Activated CD4-positive, alpha-beta T cell treated with anti-CD3 and anti-CD28 coated beads for 24 hours (primary cell): ENCODE measurements around the gene CHST6.
A peak's percentile ranks its signal among the peaks of the same experiment; 100 is the strongest.
"Not testable (repeated sequence)": the region's sequence is repeated elsewhere in the genome, so short reads cannot be mapped to it uniquely, and the experiment has no call there.

ENCODE experiments used
- DNase-seq, 2 donors: peaks; one replicate each; pipeline ENCODE4 v3.0.0-alpha.2; 2020; ENCODE audit warnings: low read depth in 2 of 2

CHST6 gene

GRCh38 chr16:75476817-75477216 lies 18.4 kb downstream of the CHST6 start:
- no peak for DNase-seq

DNA sequence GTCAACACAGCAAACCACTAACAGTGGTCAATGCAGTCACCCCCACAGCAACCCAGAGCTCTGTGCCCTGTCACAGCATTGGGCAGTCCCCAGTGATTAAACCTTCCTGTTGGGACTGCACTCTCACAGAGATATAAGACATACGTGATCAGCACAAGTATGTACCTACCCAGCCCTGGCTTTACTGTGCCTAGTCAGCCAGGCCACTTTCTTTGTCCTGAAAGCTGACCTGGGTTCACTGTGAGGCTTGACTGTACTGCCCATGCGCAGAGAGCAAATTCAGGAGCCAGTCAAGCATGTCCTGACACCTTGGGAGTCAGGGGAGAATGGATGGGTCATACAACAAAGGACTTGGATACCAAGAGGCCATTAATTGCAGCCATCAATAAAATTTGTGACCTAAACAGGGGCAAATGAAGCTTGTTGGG lies 19.8 kb downstream of the CHST6 start:
- DNase-seq = no peak

GRCh38 chr16:75472908-75473877 lies 22.0 kb downstream of the CHST6 start:
- no peak for DNase-seq

GRCh38 chr16:75471723-75472633 lies 23.3 kb downstream of the CHST6 start:
- DNase-seq = peak in 1 of 2 donors; percentile 20

DNA sequence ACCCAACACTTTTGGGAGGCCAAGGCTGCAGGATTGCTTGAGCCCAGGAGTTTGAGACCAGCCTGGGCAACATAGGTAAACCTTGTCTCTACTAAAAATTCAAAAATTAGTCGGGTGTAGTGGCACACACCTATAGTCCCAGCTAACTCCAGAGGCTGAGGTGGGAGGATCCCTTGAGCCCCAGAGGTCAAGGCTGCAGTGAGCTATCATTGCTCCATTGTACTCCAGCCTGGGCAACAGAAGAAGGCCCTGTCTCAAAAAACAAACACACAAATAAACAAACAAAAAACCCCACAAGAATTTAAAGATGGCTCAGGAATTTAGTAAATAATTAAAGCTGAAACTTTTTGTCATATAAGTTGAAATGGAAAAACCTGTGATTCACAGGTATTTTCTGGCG lies 28.5 kb downstream of the CHST6 start:
- DNase-seq = no peak

DNA sequence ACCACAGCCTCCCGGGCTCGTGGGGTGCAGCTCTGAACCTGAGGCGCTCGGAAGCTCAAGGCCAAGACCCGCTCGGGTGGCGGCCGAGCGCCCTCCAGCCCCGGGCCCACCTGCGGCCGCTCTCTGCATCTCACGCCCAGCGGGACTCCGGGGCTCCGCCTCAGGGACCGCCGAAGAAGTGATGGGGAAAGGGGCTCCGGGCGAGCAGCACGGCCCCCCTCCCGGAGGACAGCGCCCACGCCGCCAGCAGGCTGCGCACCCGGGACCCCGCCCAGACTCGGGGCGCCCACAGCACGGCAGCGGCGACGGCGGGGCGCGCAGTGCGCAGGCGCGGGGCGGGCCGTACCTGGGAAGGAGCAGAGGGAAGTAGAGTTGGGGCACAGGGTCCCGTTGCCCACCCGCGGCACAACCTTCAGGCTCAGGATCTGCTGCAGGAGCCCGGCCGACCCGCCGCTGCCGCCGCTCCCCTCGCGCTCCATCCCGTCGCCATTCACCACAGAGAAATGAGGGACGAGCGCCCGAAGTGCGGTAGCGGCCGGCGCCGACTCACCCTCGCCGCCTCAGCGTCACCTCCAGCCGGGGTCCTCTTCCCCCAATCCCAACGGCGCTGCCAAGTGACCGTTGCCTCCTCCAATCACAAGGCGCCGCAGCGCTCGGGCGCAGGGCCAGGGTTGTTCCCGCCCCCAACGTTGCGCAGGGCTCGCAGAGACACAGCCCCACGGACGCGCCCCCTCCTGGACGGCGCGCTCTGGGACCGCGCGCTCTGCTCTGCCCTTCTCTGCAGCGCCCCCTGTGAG lies 30.9 kb downstream of the CHST6 start, which contains the start of gene TMEM170A:
Gene TMEM170A (minus strand): TSS at position 568 of the 797 bp plus-strand sequence. CDS start 89 bp downstream, at position 479.
- DNase-seq = peak; percentile 98 to 99

GRCh38 chr16:75463389-75464121 lies 31.7 kb downstream of the CHST6 start:
- peak; percentile 4 to 11 for DNase-seq

DNA sequence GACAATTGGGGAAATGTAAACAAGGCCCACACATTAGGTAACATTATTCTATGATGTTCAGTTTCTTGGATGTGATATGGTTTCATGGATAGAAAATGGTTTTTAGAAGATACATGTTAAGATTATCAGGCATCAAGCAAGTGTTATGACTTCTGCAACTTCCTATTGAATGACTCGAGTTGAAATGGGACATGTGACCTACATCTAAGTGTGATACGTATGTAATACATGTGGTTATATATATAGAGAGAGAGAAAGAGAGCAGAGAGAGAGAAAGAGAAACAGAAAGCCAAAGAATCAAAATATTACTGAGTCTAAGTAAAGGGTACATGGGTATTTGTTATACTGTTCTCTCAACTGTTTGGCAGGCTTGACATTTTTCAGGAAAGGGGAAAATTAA lies 32.4 kb downstream of the CHST6 start:
- no peak for DNase-seq

DNA sequence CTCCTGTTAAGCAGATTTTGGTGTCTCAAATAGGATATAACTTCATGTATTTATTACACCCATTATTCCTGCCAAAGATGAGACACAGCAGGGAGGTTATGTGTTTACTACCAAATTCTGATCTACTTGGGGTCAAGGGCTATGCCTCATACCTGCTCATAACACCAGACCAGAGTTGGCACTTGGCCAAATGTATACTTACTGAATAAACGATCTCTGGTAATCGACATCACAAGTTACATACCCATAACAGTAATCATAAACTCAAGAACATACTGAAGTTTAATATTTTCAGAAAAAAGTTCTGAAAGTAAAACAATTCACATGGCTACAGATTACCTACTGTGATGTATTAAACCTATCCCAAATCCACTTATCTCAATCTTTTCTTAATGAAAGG lies 33.7 kb downstream of the CHST6 start:
- no peak for DNase-seq

- no peak for DNase-seq
These were observed 34.8 kb downstream of the CHST6 start for GRCh38 chr16:75460446-75460845.

DNA sequence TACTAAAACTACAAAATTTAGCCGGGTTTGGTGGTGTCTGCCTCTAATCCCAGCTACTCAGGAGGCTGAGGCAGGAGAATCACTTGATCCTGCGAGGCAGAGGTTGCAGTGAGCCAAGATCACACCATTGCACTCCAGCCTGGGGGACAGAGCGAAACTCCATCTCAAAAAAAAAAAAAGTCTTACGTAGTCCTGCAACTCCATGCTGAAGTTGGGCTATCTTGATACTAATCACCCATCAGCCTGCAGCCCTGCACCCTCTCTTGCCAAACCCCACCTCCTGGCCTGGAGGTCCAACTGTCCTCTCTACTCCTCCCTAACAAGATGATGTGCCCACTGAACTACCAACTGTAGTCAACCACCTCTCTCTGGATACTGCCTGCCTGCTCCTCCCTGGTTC lies 35.5 kb downstream of the CHST6 start:
- DNase-seq = no peak

DNA sequence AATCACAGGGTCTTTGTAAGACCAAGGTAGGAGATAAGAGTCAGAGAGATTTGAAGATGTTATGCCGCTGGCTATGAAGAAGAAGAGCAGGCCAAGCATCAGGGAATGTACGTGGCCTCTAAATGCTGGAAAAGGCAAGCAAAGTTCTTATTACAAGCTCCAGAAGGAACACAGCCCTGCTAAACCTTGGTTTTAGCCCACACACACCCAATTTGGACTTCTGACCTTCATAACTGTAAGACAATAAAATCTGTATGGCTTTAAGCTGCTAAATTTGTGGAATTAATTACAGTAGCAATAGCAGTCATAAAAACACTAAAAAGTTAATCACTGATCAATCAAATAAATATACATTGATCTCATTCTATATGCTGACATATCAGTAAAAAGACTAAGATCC lies 36.8 kb downstream of the CHST6 start:
- no peak for DNase-seq

GRCh38 chr16:75458029-75458428 lies 37.2 kb downstream of the CHST6 start:
- DNase-seq = no peak

GRCh38 chr16:75457485-75458021 lies 37.7 kb downstream of the CHST6 start:
- no peak for DNase-seq

DNA sequence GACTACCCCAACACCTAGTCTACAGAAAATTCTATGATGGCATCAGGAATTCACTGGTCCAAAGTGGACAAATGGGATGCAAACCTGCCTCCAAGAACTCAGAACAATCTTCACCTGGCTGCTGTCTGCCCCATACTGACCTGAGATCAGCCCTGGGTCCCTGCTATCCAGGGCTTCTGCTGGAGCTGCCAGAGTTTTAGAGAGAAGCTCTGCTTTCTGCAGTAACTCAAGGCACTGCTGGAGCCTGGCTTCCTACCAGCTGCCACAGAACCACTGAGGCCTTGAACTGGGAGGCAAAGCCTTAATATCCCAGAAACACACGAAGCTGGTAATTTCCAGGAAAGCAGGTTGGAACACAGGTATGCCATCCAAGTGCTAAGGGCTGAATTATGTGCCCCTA lies 38.3 kb downstream of the CHST6 start:
- DNase-seq = no peak

- not testable (repeated sequence) for DNase-seq
These were observed 38.8 kb downstream of the CHST6 start for GRCh38 chr16:75456486-75456885.

DNA sequence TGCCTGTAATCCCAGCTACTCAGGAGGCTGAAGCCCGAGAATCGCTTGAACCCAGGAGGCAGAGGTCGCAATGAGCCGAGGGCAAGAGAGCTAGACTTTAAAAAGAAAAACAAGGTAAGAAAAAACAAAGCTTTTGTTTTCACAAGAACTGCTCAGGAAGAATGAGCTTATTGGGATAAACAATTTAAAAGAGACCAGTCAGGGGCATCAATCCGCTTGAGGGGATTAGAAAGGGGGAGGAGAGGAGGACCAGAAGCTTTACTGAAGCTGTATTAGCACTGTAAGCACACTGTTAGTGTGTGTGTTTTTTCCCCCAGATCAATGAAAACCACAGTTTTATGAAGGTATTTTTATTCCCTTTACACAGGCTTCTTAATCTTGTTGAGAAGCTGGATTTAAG lies 39.6 kb downstream of the CHST6 start:
- no peak for DNase-seq

DNA sequence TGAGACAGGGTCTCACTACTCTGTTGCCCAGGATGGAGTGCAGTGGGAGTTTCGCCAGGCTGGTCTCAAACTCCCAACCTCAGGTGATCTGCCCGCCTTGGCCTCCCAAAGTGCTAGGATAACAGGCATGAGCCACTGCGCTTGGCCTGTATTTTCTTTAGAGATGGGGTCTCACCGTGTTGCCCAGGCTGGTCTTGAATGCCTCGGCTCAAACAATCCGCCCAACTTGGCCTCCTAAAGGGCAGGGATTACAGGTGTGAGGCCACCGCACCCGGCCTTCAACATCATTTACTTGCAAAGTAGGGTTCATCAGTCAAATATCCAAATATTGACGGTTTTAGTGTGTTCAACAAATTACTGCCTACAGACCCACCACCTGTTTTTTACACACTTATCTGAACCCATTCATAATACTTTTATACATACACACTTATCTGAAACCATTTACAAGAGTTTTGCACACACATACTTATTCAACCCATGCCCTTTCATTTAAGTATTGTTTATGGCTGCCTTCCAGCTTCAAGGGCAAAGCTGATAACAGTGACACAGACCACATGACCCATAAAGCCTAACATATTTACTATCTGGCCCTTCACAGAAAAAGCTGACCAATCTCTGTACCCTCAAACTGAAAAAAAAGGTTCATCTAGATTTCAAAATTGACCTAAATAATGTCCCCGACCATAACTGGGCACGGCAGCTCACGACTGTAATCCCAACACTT lies 42.6 kb downstream of the CHST6 start:
- no peak for DNase-seq

DNA sequence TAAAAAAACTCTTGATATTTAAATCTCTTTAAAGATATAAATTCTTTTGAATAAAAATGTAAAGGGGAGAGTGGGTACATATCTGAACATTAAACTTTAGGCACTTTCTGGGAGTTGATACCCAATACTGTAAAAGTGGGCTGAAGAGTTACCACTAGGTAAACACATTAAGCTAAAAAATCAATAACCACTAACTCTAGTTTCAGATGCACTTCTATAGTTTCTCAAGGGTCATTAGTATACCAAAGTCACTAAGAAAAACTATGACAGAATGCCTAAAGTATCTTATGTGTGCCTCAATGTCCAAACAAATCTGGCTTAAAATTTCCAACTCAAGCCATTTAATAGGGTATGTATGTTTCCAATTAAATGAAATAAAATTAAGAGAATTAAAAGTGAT lies 48.8 kb downstream of the CHST6 start:
- DNase-seq = no peak

- DNase-seq = no peak
These were observed 49.9 kb downstream of the CHST6 start for GRCh38 chr16:75445298-75445697.
